Testis (tissue), 2 donors: ENCODE data around the gene F3.

Experiments
- CTCF ChIP-seq, 3 experiments: fragments of 450-650 bp in 2 of 3; fragments of 200-600 bp in 1 of 3; sonication (generic) in 1 of 3; IDR thresholded peaks; one replicate each; pipeline ENCODE4 v1.5.1; 2016 to 2019; ENCODE audit warnings: antibody characterized with exemption in 3 of 3, mild to moderate bottlenecking in 2 of 3, moderate library complexity in 1 of 3
- POLR2A ChIP-seq: fragments of 450-650 bp; IDR thresholded peaks from one replicate; pipeline ENCODE4 v1.6.1; 2017; ENCODE audit warnings: antibody characterized with exemption, mild to moderate bottlenecking, moderate library complexity

- no peak for TF ChIP-seq CTCF (IDR thresholded peaks at IDR 0.05)
- TF ChIP-seq POLR2A: no peak
These were observed 22.2 kb downstream of the F3 start for GRCh38 chr1:94519351-94519750.
